ENCODE results near the gene RBFOX2.
A peak's percentile ranks its signal among the peaks of the same experiment; 100 is the strongest.

RBFOX2 gene

GRCh38 chr22:35688913-35689675 is 339.5 kb downstream of the RBFOX2 start:
- peaks cover 13% of the 10 kb centered on the region for H3K4me1 Mint-ChIP-seq
- no peak overlapping the region for H3K4me3 Mint-ChIP-seq
- peak overlapping the region; percentile 25 for H3K27ac Mint-ChIP-seq
- H3K36me3 Mint-ChIP-seq (ENCODE audit: low read depth) = no peaks in the 10 kb centered on the region
- H3K27me3 Mint-ChIP-seq (ENCODE audit: low read depth, poor library complexity) = peaks cover 33% of the 10 kb centered on the region
- peaks cover 3% of the 10 kb centered on the region for H3K9me3 Mint-ChIP-seq
- no peak for DNase-seq
- TF ChIP-seq CTCF (IDR thresholded peaks at IDR 0.05) = no peak

Data from nephron progenitor cell (in vitro differentiated cells).